Adrenal gland (tissue), 12 donors: ENCODE measurements around the gene HDAC1. TPM values are rescaled to one million over a fixed set of nuclear protein-coding genes. Genes with fewer than 3 reads are reported as not detected.

Source experiments
- DNase-seq, 7 donors: peaks; one replicate each; pipeline ENCODE4 v3.0.0-alpha.2; 2019 to 2020
- H3K27ac ChIP-seq, 5 donors: fragments of 200-600 bp; sonication (generic) in 4 of 5; 1 replicate in 3 of 5; 2 replicates in 2 of 5; pipeline versions ENCODE4 v1.5.1 to v1.8.0; 2016 to 2020; ENCODE audit warnings: mild to moderate bottlenecking in 1 of 5
- H3K27me3 ChIP-seq: fragments of 200-600 bp; 2 replicates; pipeline ENCODE4 v1.8.0; 2021
- H3K36me3 ChIP-seq, 2 donors: fragments of 200-600 bp; replicated peaks in 1 of 2; 1 replicate in 1 of 2; 2 replicates in 1 of 2; pipeline versions ENCODE4 v1.5.1 to v1.8.0; 2018 to 2022
- H3K4me1 ChIP-seq, 2 donors: fragments of 200-600 bp; replicated peaks in 1 of 2; 1 replicate in 1 of 2; 2 replicates in 1 of 2; pipeline versions ENCODE4 v1.5.1 to v1.8.0; 2018 to 2021
- H3K4me3 ChIP-seq, 4 donors: fragments of 200-600 bp; sonication (generic) in 3 of 4; one replicate each; pipeline ENCODE4 v1.5.1; 2016 to 2018
- H3K9me3 ChIP-seq, 3 donors: fragments of 200-600 bp; sonication (generic) in 1 of 3; replicated peaks in 1 of 3; 1 replicate in 2 of 3; 2 replicates in 1 of 3; pipeline versions ENCODE4 v1.5.1 to v1.8.0; 2016 to 2021
- POLR2A ChIP-seq, 2 donors: fragments of 450-650 bp; IDR thresholded peaks; one replicate each; pipeline ENCODE4 v1.6.1; 2017; ENCODE audit warnings: antibody characterized with exemption in 2 of 2, mild to moderate bottlenecking in 2 of 2, moderate library complexity in 1 of 2
- WGBS, 4 donors: extraction: QIAGEN DNeasy Blood & Tissue Kit in 2 of 4; methylation state at CpG; one replicate each; pipeline versions ENCODE4 v1.1.5 to v1.1.7; 2013 to 2017; 5-methylcytosine and 5-hydroxymethylcytosine counted together
- intact Hi-C, 2 donors: fragments of 100-400 bp; cut with DNase I; formaldehyde crosslinking; loops; one replicate each; pipeline versions ENCODE4 v1.14.1 to v1.15.0; 2022 to 2023
- polyA plus RNA-seq, 3 donors: library from polyadenylated mRNA; stranded (reverse); fragments of 200-250 nt in 2 of 3; fragments of 350-450 nt in 1 of 3; fragmentation: Illumina TruSeq in 1 of 3; extraction: RNeasy Lipid Tissue Mini Kit (QIAGEN cat#74804) in 1 of 3; gene quantifications; one replicate each; pipeline ENCODE4 v1.2.3, GENCODE V29; 2013 to 2014
- total RNA-seq, 9 donors: library from RNA; depleted of rRNA in 4 of 9; stranded (reverse); fragments of >200 nt in 4 of 9; fragments of 120-200 nt in 1 of 9; fragmentation: NEBNext Ultra II Directional in 1 of 9; extraction: Animal tissue kit (Norgen Biotek cat#: 25700) in 1 of 9; gene quantifications; one replicate each; pipeline versions ENCODE4 v1.1.0 to v1.2.4, GENCODE V29; 2013 to 2023
- TF ChIP-seq, protein P1 (sequence below), 6 experiments: fragments of 450-650 bp in 4 of 6; fragments of 200-600 bp in 2 of 6; sonication (generic) in 1 of 6; IDR thresholded peaks; 1 replicate in 5 of 6; 2 replicates in 1 of 6; pipeline versions ENCODE4 v1.5.1 to v1.8.0; 2016 to 2021; ENCODE audit warnings: antibody characterized with exemption in 6 of 6, mild to moderate bottlenecking in 2 of 6, moderate library complexity in 1 of 6
- donor health status: healthy with polysubstance abuse.
- donor health status: Bipolar disorder and iron deficiency.
- donor health status: DM: yes; HTN: yes; CAD: no.
- donor health status: DM: no; HTN: no; CAD: no.
- donor health status: DM: no; HTN: no; CAD: no.
- donor health status: DM: yes; HTN: yes; CAD: no.

The HDAC1 gene
- total and polyA plus RNA-seq, 12 donors: 52.2 to 95.2 (median 71.2) TPM

DNA sequence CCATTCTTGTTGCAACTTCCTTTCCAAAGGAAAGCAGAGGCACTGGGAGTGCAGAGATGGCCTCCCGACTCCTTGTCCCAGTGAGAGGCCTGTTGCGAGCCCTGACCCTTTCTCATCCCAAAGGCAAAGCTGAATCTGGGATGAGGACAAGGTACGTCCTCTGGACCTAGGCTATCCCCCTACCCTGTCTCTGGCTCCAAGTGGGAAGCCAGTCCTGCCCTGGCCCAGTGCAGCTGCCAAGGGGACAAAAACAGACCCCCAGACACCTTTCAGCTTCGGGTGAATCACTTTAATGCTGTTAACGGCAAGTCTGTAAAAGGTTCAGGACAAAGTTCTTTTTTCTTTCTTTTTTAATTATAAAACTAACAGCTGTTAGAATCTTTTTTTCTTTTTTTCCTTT is 73.0 kb downstream of the HDAC1 start:
- 87 to 94% (median 89%) methylated on average over 5 of the region's 5 CpGs for WGBS, 4 donors
- Histone ChIP-seq H3K9me3 (no peaks in the 10 kb centered on the region), H3K27me3 (no peaks in the 10 kb centered on the region), H3K4me1 (peaks cover 14 to 18% of the 10 kb centered on the region in 2 donors), H3K4me3 (no peak overlapping the region), H3K36me3 (peaks cover 0 to 58% of the 10 kb centered on the region in 2 donors), H3K27ac (no peak overlapping the region)
- intact Hi-C loops: no loop called here
- no peak for TF ChIP-seq POLR2A (IDR thresholded peaks at IDR 0.05)
- TF ChIP-seq, protein P1, sequence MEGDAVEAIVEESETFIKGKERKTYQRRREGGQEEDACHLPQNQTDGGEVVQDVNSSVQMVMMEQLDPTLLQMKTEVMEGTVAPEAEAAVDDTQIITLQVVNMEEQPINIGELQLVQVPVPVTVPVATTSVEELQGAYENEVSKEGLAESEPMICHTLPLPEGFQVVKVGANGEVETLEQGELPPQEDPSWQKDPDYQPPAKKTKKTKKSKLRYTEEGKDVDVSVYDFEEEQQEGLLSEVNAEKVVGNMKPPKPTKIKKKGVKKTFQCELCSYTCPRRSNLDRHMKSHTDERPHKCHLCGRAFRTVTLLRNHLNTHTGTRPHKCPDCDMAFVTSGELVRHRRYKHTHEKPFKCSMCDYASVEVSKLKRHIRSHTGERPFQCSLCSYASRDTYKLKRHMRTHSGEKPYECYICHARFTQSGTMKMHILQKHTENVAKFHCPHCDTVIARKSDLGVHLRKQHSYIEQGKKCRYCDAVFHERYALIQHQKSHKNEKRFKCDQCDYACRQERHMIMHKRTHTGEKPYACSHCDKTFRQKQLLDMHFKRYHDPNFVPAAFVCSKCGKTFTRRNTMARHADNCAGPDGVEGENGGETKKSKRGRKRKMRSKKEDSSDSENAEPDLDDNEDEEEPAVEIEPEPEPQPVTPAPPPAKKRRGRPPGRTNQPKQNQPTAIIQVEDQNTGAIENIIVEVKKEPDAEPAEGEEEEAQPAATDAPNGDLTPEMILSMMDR (IDR thresholded peaks at IDR 0.05): no peak
- DNase-seq: no peak

DNA sequence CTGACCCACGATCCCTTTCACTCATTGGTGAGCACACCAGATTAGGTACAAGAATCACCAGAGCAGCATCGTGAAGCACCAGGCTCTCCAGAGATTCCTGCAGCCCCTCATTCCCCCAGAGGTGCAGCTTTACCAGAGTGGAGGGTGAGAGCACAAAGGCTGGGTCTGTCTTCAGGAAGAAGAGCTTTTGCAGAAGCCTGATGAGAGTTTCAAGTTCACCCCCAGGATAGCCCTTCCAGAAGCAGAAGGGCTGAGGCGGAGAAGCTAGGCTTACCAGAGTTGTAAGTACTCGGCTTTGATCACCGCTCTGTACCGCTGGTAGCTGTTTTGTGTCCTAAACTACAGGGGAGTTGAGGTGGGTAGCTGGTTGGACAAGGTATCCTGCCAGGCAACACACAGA is 73.6 kb downstream of the HDAC1 start:
- intact Hi-C loops: no loop called here

DNA sequence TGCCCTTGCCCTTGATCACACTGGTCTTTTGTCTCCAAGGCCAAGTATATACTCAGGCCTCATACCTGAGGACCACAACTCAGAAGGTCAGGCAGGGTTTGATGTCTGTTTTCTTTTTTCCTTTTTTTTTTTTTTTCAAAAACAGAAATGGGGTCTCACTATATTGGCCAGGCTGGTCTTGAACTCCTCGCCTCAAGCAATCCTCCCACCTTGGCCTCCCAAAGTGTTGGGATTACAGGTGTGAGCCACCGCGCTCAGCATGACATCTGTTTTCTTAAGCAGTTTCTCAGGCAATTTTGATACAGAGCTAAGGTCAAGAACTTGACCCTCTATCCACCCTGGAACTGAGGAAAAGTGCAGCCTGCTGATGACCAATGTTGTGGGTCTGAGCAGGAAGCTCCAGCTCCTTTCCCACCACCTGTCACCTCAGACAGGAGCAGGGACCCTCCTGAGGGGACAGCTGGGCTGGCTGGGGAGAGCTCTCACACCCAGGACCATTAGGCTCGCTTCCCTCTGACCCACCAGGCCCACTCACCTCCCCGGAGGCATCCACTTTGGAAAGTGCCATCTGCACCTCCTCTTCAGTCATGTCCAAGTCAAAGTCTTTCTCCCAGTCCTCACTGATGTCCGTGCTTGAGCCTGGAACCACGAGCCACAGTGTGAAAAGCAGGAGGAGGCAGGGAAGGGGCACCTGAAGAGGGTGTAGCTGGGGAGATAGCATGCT is 76.2 kb downstream of the HDAC1 start:
- WGBS, 4 donors: 93 to 98% (median 96%) methylated on average over 6 to 7 of the region's 7 CpGs
- no peaks in the 10 kb centered on the region for H3K9me3 ChIP-seq
- no peak overlapping the region for H3K4me3 ChIP-seq
- intact Hi-C loops: no loop called here
- no peak overlapping the region for H3K27ac ChIP-seq
- H3K4me1 ChIP-seq: no peaks in the 10 kb centered on the region
- no peaks in the 10 kb centered on the region for H3K27me3 ChIP-seq
- TF ChIP-seq POLR2A (IDR thresholded peaks at IDR 0.05): no peak
- TF ChIP-seq, protein P1 (IDR thresholded peaks at IDR 0.05): no peak
- DNase-seq: no peak
- H3K36me3 ChIP-seq: peaks cover 0 to 75% of the 10 kb centered on the region in 2 donors

More for the DNA sequence above, 73.6 kb downstream of the HDAC1 start:
- no peaks in the 10 kb centered on the region for H3K9me3 ChIP-seq
- peaks cover 0 to 58% of the 10 kb centered on the region in 2 donors for H3K36me3 ChIP-seq
- H3K4me1 ChIP-seq: peaks cover 14 to 18% of the 10 kb centered on the region in 2 donors
- no peak overlapping the region for H3K4me3 ChIP-seq
- H3K27ac ChIP-seq: no peak overlapping the region
- WGBS, 4 donors: 66 to 85% (median 79%) methylated on average over 6 of the region's 6 CpGs
- no peaks in the 10 kb centered on the region for H3K27me3 ChIP-seq
- no peak for TF ChIP-seq POLR2A (IDR thresholded peaks at IDR 0.05)
- TF ChIP-seq, protein P1 (IDR thresholded peaks at IDR 0.05): no peak
- DNase-seq: no peak

DNA sequence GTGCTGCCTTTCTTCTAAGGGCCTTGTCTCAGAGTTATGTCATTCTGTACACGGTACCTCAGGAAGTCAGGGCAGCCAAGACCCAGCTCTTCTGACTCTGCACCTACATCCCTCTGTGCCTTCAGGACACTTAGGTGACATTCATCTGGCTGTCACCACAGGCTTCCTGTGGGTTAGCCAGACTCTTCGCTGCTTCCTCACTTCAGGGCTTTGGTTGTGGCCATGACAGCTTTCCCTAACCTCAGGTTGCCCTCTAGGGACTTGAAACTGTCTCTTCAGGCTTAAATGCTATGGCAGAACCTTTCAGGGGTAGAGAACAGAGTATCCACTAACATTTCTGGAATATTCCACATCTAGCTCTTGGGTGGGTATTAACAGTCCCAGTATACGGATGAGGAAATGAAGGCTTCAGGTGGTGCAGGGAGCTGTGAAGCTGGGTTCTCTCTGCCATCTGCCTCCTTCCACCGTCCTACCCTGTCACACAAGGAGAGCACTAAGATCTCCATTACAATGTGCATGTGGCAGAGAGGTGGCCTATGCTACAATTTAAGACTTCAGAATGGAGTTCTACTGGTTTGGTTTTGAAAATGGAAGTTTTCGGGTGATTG is 80.4 kb downstream of the HDAC1 start:
- TF ChIP-seq POLR2A (IDR thresholded peaks at IDR 0.05): no peak
- TF ChIP-seq, protein P1 (IDR thresholded peaks at IDR 0.05): peak in 2 of 6 experiments; percentile 4 to 11
- Histone ChIP-seq H3K27me3 (no peaks in the 10 kb centered on the region), H3K9me3 (no peaks in the 10 kb centered on the region), H3K27ac (no peak overlapping the region), H3K36me3 (peaks cover 0 to 83% of the 10 kb centered on the region in 2 donors), H3K4me1 (no peaks in the 10 kb centered on the region), H3K4me3 (no peak overlapping the region)
- no peak for DNase-seq
- WGBS, 4 donors: 76 to 83% (median 79%) methylated on average over 5 of the region's 5 CpGs
- intact Hi-C loops: no loop called here
